Measurements from ENCODE around the gene PARP9.
A peak's percentile ranks its signal among the peaks of the same experiment; 100 is the strongest.

Gene PARP9

DNA sequence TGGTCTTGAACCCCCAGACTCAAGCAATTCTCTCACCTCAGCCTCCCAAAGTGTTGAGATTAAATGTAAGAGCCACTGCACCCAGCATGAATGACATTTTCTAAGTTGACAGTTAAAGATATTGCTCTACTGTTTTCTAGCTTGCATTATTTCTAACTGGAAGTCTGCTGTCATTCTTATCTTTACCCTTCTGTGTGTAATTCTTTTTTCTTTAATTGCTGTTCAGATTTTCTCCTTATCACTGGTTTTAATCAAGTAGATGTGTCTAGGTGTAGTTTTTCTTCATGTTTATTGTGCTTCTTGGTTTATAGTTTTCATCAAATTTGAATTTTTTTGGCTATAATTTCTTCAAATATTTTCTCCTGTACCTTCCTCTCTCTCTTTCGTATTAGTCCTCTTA lies 18.3 kb upstream of the PARP9 start:
- Histone ChIP-seq H3K4me1 (ENCODE audit: control insufficient read depth in 1 of 2, insufficient read depth in 1 of 2, low read depth in 1 of 2, low read length in 1 of 2) (peaks cover 11 to 18% of the 10 kb centered on the region in 2 experiments), H3K27me3 (peaks cover 16% of the 10 kb centered on the region), H3K9me3 (no peaks in the 10 kb centered on the region), H3K36me3 (no peaks in the 10 kb centered on the region), H3K4me3 (ENCODE audit: low read depth in 1 of 2, low read length in 1 of 2) (no peak overlapping the region), H3K27ac (no peak overlapping the region)
- TF ChIP-seq CTCF (IDR thresholded peaks at IDR 0.05), result no peak

- H3K36me3 ChIP-seq, result no peaks in the 10 kb centered on the region
- no peaks in the 10 kb centered on the region for H3K9me3 ChIP-seq
- no peak for TF ChIP-seq CTCF (IDR thresholded peaks at IDR 0.05)
- peaks cover 12 to 22% of the 10 kb centered on the region in 2 experiments for H3K4me1 ChIP-seq (ENCODE audit: control insufficient read depth in 1 of 2, insufficient read depth in 1 of 2, low read depth in 1 of 2, low read length in 1 of 2)
- no peak overlapping the region for H3K27ac ChIP-seq
- no peak overlapping the region for H3K4me3 ChIP-seq (ENCODE audit: low read depth in 1 of 2, low read length in 1 of 2)
- peaks cover 24% of the 10 kb centered on the region for H3K27me3 ChIP-seq
Observed at GRCh38 chr3:122581622-122582021, 17.5 kb upstream of the PARP9 start.

DNA sequence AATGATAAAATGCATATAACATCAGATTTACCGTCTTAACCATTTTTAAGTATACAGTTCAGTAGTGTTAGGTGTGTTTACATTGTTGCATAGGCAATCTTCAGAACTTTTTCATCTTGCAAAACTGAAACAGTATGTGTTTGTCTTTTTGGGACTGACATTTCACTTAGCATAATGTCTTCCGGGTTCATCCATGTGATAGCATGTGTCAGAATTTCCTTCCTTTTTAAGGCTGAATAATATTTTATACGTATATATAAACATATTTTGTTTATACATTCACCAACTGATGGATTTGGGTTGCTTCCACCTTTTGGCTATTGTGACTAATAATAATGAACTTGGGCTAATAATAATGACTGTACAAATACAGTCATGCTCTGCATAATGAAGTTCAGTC lies 16.4 kb upstream of the PARP9 start:
- H3K9me3 ChIP-seq, result no peaks in the 10 kb centered on the region
- H3K27me3 ChIP-seq, result peaks cover 29% of the 10 kb centered on the region
- TF ChIP-seq CTCF (IDR thresholded peaks at IDR 0.05), result no peak
- H3K36me3 ChIP-seq, result peaks cover under 1% of the 10 kb centered on the region
- H3K27ac ChIP-seq, result no peak overlapping the region
- H3K4me1 ChIP-seq (ENCODE audit: control insufficient read depth in 1 of 2, insufficient read depth in 1 of 2, low read depth in 1 of 2, low read length in 1 of 2), result peaks cover 12 to 22% of the 10 kb centered on the region in 2 experiments
- H3K4me3 ChIP-seq (ENCODE audit: low read depth in 1 of 2, low read length in 1 of 2), result no peak overlapping the region

DNA sequence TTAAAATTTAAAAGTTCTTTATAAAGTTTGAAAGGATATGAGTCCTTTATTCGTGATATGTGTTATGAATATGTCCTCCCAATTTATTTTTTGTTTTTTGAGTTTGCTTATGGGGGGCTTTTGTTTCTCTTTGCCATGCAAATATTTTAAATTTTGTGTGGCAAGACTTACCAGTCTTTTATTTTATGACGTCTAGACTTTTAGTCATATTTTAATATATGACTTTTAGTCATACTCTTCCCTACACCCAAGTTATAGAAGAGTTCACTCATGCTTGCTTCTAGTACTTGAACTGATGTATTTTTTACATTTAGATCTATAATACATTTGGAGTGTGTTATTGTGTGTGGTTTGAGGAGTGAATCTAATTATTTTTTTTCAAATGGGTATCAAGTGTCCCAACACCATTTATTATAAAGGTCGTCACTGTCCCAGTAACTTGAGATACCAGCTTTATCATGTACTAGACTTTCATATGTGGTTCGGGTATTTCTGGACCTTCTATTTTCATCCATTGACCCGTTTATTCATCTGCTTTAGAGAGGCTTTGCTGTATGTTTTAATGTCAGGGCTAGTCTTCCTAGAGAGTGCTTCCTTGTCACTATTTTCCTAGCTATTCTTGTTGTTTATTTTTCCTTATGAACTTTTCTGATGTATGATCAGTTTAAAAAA lies 14.1 kb upstream of the PARP9 start:
- H3K27ac ChIP-seq, result no peak overlapping the region
- no peak for TF ChIP-seq CTCF (IDR thresholded peaks at IDR 0.05)
- peaks cover 22% of the 10 kb centered on the region for H3K36me3 ChIP-seq
- peaks cover 29% of the 10 kb centered on the region for H3K27me3 ChIP-seq
- no peaks in the 10 kb centered on the region for H3K9me3 ChIP-seq
- no peak overlapping the region for H3K4me3 ChIP-seq (ENCODE audit: low read depth in 1 of 2, low read length in 1 of 2)
- peaks cover 7 to 11% of the 10 kb centered on the region in 2 experiments for H3K4me1 ChIP-seq (ENCODE audit: control insufficient read depth in 1 of 2, insufficient read depth in 1 of 2, low read depth in 1 of 2, low read length in 1 of 2)

GRCh38 chr3:122577409-122578031 lies 13.4 kb upstream of the PARP9 start, which contains the start of gene PARP15:
TSS of gene PARP15 (plus strand) at chr3:122577650. CDS start at chr3:122577668, 18 bp downstream.
- H3K4me1 ChIP-seq (ENCODE audit: control insufficient read depth in 1 of 2, insufficient read depth in 1 of 2, low read depth in 1 of 2, low read length in 1 of 2), result peaks cover 7 to 11% of the 10 kb centered on the region in 2 experiments
- no peaks in the 10 kb centered on the region for H3K9me3 ChIP-seq
- TF ChIP-seq CTCF (IDR thresholded peaks at IDR 0.05), result no peak
- H3K27ac ChIP-seq, result no peak within 1 kb of the TSS
- peak within 1 kb of the TSS; percentile 40 to 47 for H3K4me3 ChIP-seq (ENCODE audit: low read depth in 1 of 2, low read length in 1 of 2)
- peaks cover 29% of the 10 kb centered on the region for H3K27me3 ChIP-seq
- H3K36me3 ChIP-seq, result peaks cover 29% of the 10 kb centered on the region

Data from neutrophil (primary cell).